ENCODE measurements around the gene CIROP. TPM values are rescaled to one million over a fixed set of nuclear protein-coding genes. Genes with fewer than 3 reads are reported as not detected.
A peak's percentile ranks its signal among the peaks of the same experiment; 100 is the strongest.
"Not testable (repeated sequence)": the region's sequence is repeated elsewhere in the genome, so short reads cannot be mapped to it uniquely, and the experiment has no call there.

CIROP gene
- total and polyA plus RNA-seq, 4 donors = not detected

DNA sequence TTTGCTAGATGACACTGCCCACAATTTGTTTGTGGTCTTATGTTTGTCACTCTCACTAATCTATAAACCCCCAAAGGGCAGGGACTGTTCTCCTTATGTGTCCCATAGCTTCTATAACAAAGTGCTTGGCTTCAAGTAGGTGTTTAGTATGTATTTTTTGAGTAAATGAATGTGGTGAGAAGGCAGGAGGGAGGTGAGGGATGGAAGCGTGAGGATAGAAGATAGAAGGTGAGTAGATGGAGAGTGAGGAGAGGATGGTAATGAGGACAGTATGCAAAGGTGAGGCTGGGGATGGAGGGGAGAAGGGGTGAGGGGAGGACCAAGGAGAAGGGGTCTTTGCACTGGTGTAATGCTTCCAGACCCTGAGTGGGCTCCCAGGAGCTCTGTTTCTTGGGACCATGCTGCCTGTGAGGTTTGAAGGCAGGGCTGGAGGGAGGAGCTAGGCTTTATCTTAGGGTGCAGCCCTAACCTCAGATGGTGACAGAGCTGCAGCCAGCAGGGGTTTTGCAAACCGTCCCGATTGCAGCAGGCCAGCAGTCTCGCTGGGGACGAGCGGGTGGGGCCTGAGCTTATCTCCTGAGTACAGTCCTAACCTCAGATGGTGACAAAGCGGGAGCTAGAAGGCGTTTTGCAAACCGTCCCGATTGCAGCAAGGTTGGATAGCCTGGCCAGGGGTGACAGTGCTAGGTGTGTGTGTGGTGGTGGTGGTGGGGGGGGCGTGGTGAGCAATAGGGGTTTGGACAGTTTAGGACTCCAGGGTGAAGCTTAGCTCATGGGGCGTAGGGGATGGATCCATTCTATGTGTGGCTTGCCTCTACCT, 7.8 kb upstream of the CIROP start:
- peaks cover 0 to 3% (median 0%) of the 10 kb centered on the region in 3 donors for H3K27me3 ChIP-seq (ENCODE audit: control insufficient read depth in 3 of 3, insufficient read depth in 3 of 3, low read length in 2 of 3)
- H3K4me3 ChIP-seq = no peak overlapping the region
- no peak overlapping the region for H3K27ac ChIP-seq (ENCODE audit: low read depth in 1 of 2, low read length in 1 of 2)
- no peaks in the 10 kb centered on the region for H3K9me3 ChIP-seq (ENCODE audit: control insufficient read depth in 4 of 4, insufficient read depth in 3 of 4, low read length in 3 of 4)
- H3K4me1 ChIP-seq (ENCODE audit: control insufficient read depth in 5 of 5, insufficient read depth in 5 of 5, low read length in 5 of 5) = peaks cover 0 to 29% (median 9%) of the 10 kb centered on the region in 5 donors
- DNase-seq (peak in 1 of 3 donors; percentile 38), ATAC-seq (ENCODE audit: insufficient read depth, low FRiP score) (no peak)
- no peak overlapping the region for H3K9ac ChIP-seq (ENCODE audit: insufficient read depth in 1 of 2, low read length in 2 of 2)
- H3K36me3 ChIP-seq (ENCODE audit: control insufficient read depth in 4 of 4, insufficient read depth in 4 of 4, low read length in 4 of 4) = no peaks in the 10 kb centered on the region
- TF ChIP-seq, protein P1, sequence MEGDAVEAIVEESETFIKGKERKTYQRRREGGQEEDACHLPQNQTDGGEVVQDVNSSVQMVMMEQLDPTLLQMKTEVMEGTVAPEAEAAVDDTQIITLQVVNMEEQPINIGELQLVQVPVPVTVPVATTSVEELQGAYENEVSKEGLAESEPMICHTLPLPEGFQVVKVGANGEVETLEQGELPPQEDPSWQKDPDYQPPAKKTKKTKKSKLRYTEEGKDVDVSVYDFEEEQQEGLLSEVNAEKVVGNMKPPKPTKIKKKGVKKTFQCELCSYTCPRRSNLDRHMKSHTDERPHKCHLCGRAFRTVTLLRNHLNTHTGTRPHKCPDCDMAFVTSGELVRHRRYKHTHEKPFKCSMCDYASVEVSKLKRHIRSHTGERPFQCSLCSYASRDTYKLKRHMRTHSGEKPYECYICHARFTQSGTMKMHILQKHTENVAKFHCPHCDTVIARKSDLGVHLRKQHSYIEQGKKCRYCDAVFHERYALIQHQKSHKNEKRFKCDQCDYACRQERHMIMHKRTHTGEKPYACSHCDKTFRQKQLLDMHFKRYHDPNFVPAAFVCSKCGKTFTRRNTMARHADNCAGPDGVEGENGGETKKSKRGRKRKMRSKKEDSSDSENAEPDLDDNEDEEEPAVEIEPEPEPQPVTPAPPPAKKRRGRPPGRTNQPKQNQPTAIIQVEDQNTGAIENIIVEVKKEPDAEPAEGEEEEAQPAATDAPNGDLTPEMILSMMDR (IDR thresholded peaks at IDR 0.05; ENCODE audit: control extremely low read depth, extremely low read depth) = no peak
- 26 to 45% methylated on average over 12 of the region's 12 CpGs for WGBS, 2 donors

- WGBS, 2 donors = 32 to 55% methylated on average over 5 of the region's 5 CpGs
- peaks cover 0 to 29% (median 9%) of the 10 kb centered on the region in 5 donors for H3K4me1 ChIP-seq (ENCODE audit: control insufficient read depth in 5 of 5, insufficient read depth in 5 of 5, low read length in 5 of 5)
- no peak overlapping the region for H3K9ac ChIP-seq (ENCODE audit: insufficient read depth in 1 of 2, low read length in 2 of 2)
- no peaks in the 10 kb centered on the region for H3K9me3 ChIP-seq (ENCODE audit: control insufficient read depth in 4 of 4, insufficient read depth in 3 of 4, low read length in 3 of 4)
- H3K36me3 ChIP-seq (ENCODE audit: control insufficient read depth in 4 of 4, insufficient read depth in 4 of 4, low read length in 4 of 4) = no peaks in the 10 kb centered on the region
- H3K27me3 ChIP-seq (ENCODE audit: control insufficient read depth in 3 of 3, insufficient read depth in 3 of 3, low read length in 2 of 3) = peaks cover 0 to 3% (median 0%) of the 10 kb centered on the region in 3 donors
- DNase-seq = no peak
- no peak overlapping the region for H3K27ac ChIP-seq (ENCODE audit: low read depth in 1 of 2, low read length in 1 of 2)
- H3K4me3 ChIP-seq = no peak overlapping the region
- TF ChIP-seq, protein P1 (IDR thresholded peaks at IDR 0.05; ENCODE audit: control extremely low read depth, extremely low read depth) = no peak
- no peak for ATAC-seq (ENCODE audit: insufficient read depth, low FRiP score)
Measured at GRCh38 chr14:23110579-23111365, 6.0 kb upstream of the CIROP start.

- H3K4me1 ChIP-seq (ENCODE audit: control insufficient read depth in 5 of 5, insufficient read depth in 5 of 5, low read length in 5 of 5) = peaks cover 0 to 27% (median 8%) of the 10 kb centered on the region in 5 donors
- H3K4me3 ChIP-seq = no peak overlapping the region
- H3K27ac ChIP-seq (ENCODE audit: low read depth in 1 of 2, low read length in 1 of 2) = no peak overlapping the region
- TF ChIP-seq, protein P1 (IDR thresholded peaks at IDR 0.05; ENCODE audit: control extremely low read depth, extremely low read depth) = no peak
- no peak for ATAC-seq (ENCODE audit: insufficient read depth, low FRiP score)
- no peak overlapping the region for H3K9ac ChIP-seq (ENCODE audit: insufficient read depth in 1 of 2, low read length in 2 of 2)
- H3K36me3 ChIP-seq (ENCODE audit: control insufficient read depth in 4 of 4, insufficient read depth in 4 of 4, low read length in 4 of 4) = no peaks in the 10 kb centered on the region
- no peaks in the 10 kb centered on the region for H3K9me3 ChIP-seq (ENCODE audit: control insufficient read depth in 4 of 4, insufficient read depth in 3 of 4, low read length in 3 of 4)
- DNase-seq = no peak
- 88 to 98% methylated on average over 1 of the region's 1 CpG for WGBS, 2 donors
- H3K27me3 ChIP-seq (ENCODE audit: control insufficient read depth in 3 of 3, insufficient read depth in 3 of 3, low read length in 2 of 3) = peaks cover 0 to 3% (median 0%) of the 10 kb centered on the region in 3 donors
Measured at GRCh38 chr14:23109769-23110168, 5.0 kb upstream of the CIROP start.

DNA sequence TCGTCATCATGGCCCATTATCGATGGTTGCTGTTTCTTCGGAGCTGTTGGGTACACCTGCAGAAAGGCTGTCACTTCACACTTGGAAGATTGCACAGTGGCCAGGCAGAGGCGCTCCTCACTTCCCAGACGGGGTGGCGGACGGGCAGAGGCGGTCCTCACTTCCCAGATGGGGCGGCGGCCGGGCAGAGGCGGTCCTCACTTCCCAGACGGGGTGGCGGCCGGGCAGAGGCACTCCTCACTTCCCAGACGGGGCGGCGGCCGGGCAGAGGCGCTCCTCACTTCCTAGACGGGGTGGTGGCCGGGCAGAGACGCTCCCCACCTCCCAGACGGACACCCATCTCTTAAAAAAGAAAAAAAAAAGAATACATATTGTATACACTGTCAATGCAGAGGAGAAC, 3.4 kb upstream of the CIROP start:
- 91% methylated on average over 23 to 24 of the region's 24 CpGs for WGBS, 2 donors
- peaks cover 0 to 16% (median 1%) of the 10 kb centered on the region in 5 donors for H3K4me1 ChIP-seq (ENCODE audit: control insufficient read depth in 5 of 5, insufficient read depth in 5 of 5, low read length in 5 of 5)
- not testable (repeated sequence) for H3K4me3 ChIP-seq; H3K27me3 ChIP-seq (ENCODE audit: control insufficient read depth in 3 of 3, insufficient read depth in 3 of 3, low read length in 2 of 3); H3K27ac ChIP-seq (ENCODE audit: low read depth in 1 of 2, low read length in 1 of 2); H3K9me3 ChIP-seq (ENCODE audit: control insufficient read depth in 4 of 4, insufficient read depth in 3 of 4, low read length in 3 of 4); ATAC-seq (ENCODE audit: insufficient read depth, low FRiP score); H3K36me3 ChIP-seq (ENCODE audit: control insufficient read depth in 4 of 4, insufficient read depth in 4 of 4, low read length in 4 of 4); H3K9ac ChIP-seq (ENCODE audit: insufficient read depth in 1 of 2, low read length in 2 of 2); DNase-seq

- H3K4me1 ChIP-seq (ENCODE audit: control insufficient read depth in 5 of 5, insufficient read depth in 5 of 5, low read length in 5 of 5) = peaks cover 0 to 10% (median 1%) of the 10 kb centered on the region in 5 donors
- ATAC-seq (ENCODE audit: insufficient read depth, low FRiP score); H3K27me3 ChIP-seq (ENCODE audit: control insufficient read depth in 3 of 3, insufficient read depth in 3 of 3, low read length in 2 of 3); H3K9me3 ChIP-seq (ENCODE audit: control insufficient read depth in 4 of 4, insufficient read depth in 3 of 4, low read length in 3 of 4); H3K27ac ChIP-seq (ENCODE audit: low read depth in 1 of 2, low read length in 1 of 2); H3K9ac ChIP-seq (ENCODE audit: insufficient read depth in 1 of 2, low read length in 2 of 2); H3K4me3 ChIP-seq; H3K36me3 ChIP-seq (ENCODE audit: control insufficient read depth in 4 of 4, insufficient read depth in 4 of 4, low read length in 4 of 4); DNase-seq: not testable (repeated sequence)
- 92 to 93% methylated on average over 2 to 3 of the region's 5 CpGs for WGBS, 2 donors
Measured at GRCh38 chr14:23107620-23108019, 2.8 kb upstream of the CIROP start.
